ENCODE measurements around the gene PRKN. TPM values are rescaled to one million over a fixed set of nuclear protein-coding genes. Genes with fewer than 3 reads are reported as not detected.

Gene PRKN
- total RNA-seq, 1 donor from 2014 or later: 1.3 TPM

- DNase-seq (ENCODE audit: low read depth) (no peak), FAIRE-seq (no peak)
- TF ChIP-seq EZH2 (IDR thresholded peaks at IDR 0.05; ENCODE audit: insufficient read depth, low read length): no peak
- TF ChIP-seq CTCF (IDR thresholded peaks at IDR 0.05; ENCODE audit: insufficient read depth, low read depth, low read length): no peak
- H3K4me1 Mint-ChIP-seq (ENCODE audit: low read depth, unreplicated experiment): no peaks in the 10 kb centered on the region
- Histone ChIP-seq H3K4me2 (ENCODE audit: low read length) (no peak overlapping the region), H2AFZ (ENCODE audit: low read depth, low read length) (no peak overlapping the region), H3K79me2 (ENCODE audit: insufficient read depth, low read length) (no peaks in the 10 kb centered on the region), H3K9me3 (ENCODE audit: insufficient read depth, low read depth, low read length) (no peaks in the 10 kb centered on the region), H3K4me1 (ENCODE audit: insufficient read depth, low read length) (no peaks in the 10 kb centered on the region), H3K27me3 (ENCODE audit: insufficient read depth, low read length) (no peaks in the 10 kb centered on the region), H3K4me3 (ENCODE audit: insufficient read depth, low read depth, low read length) (no peak overlapping the region), H3K9ac (ENCODE audit: low read length) (no peak overlapping the region), H4K20me1 (ENCODE audit: insufficient read depth, low read length) (no peaks in the 10 kb centered on the region), H3K27ac (ENCODE audit: low read depth, low read length) (no peak overlapping the region), H3K36me3 (ENCODE audit: insufficient read depth, low read length) (no peaks in the 10 kb centered on the region)
- H3K27me3 Mint-ChIP-seq (ENCODE audit: low read depth, unreplicated experiment): no peaks in the 10 kb centered on the region
- H3K27ac Mint-ChIP-seq (ENCODE audit: unreplicated experiment): no peak overlapping the region
- H3K4me3 Mint-ChIP-seq (ENCODE audit: unreplicated experiment): no peak overlapping the region
- H3K9me3 Mint-ChIP-seq (ENCODE audit: unreplicated experiment): no peaks in the 10 kb centered on the region
- no peaks in the 10 kb centered on the region for H3K36me3 Mint-ChIP-seq (ENCODE audit: low read depth, unreplicated experiment)
Measured at GRCh38 chr6:162605881-162606280, 121.7 kb downstream of the PRKN start.

- no peaks in the 10 kb centered on the region for H3K4me1 ChIP-seq (ENCODE audit: insufficient read depth, low read length)
- DNase-seq (ENCODE audit: low read depth): no peak
- no peaks in the 10 kb centered on the region for H3K9me3 ChIP-seq (ENCODE audit: insufficient read depth, low read depth, low read length)
- no peak overlapping the region for H3K4me2 ChIP-seq (ENCODE audit: low read length)
- no peak overlapping the region for H3K9ac ChIP-seq (ENCODE audit: low read length)
- no peak overlapping the region for H3K4me3 ChIP-seq (ENCODE audit: insufficient read depth, low read depth, low read length)
- H3K36me3 ChIP-seq (ENCODE audit: insufficient read depth, low read length): no peaks in the 10 kb centered on the region
- TF ChIP-seq CTCF (IDR thresholded peaks at IDR 0.05; ENCODE audit: insufficient read depth, low read depth, low read length): no peak
- no peak for TF ChIP-seq EZH2 (IDR thresholded peaks at IDR 0.05; ENCODE audit: insufficient read depth, low read length)
- H3K4me3 Mint-ChIP-seq (ENCODE audit: unreplicated experiment): no peak overlapping the region
- no peaks in the 10 kb centered on the region for H4K20me1 ChIP-seq (ENCODE audit: insufficient read depth, low read length)
- no peaks in the 10 kb centered on the region for H3K9me3 Mint-ChIP-seq (ENCODE audit: unreplicated experiment)
- H2AFZ ChIP-seq (ENCODE audit: low read depth, low read length): no peak overlapping the region
- no peaks in the 10 kb centered on the region for H3K27me3 Mint-ChIP-seq (ENCODE audit: low read depth, unreplicated experiment)
- no peaks in the 10 kb centered on the region for H3K79me2 ChIP-seq (ENCODE audit: insufficient read depth, low read length)
- H3K36me3 Mint-ChIP-seq (ENCODE audit: low read depth, unreplicated experiment): no peaks in the 10 kb centered on the region
- no peak overlapping the region for H3K27ac Mint-ChIP-seq (ENCODE audit: unreplicated experiment)
- no peaks in the 10 kb centered on the region for H3K4me1 Mint-ChIP-seq (ENCODE audit: low read depth, unreplicated experiment)
- no peaks in the 10 kb centered on the region for H3K27me3 ChIP-seq (ENCODE audit: insufficient read depth, low read length)
- no peak for FAIRE-seq
- no peak overlapping the region for H3K27ac ChIP-seq (ENCODE audit: low read depth, low read length)
Measured at GRCh38 chr6:162603231-162604015, 124.1 kb downstream of the PRKN start.

GRCh38 chr6:162602759-162603158, 124.8 kb downstream of the PRKN start:
- Histone ChIP-seq H2AFZ (ENCODE audit: low read depth, low read length) (no peak overlapping the region), H3K27ac (ENCODE audit: low read depth, low read length) (no peak overlapping the region), H4K20me1 (ENCODE audit: insufficient read depth, low read length) (no peaks in the 10 kb centered on the region), H3K27me3 (ENCODE audit: insufficient read depth, low read length) (no peaks in the 10 kb centered on the region), H3K79me2 (ENCODE audit: insufficient read depth, low read length) (no peaks in the 10 kb centered on the region), H3K4me3 (ENCODE audit: insufficient read depth, low read depth, low read length) (no peak overlapping the region), H3K4me2 (ENCODE audit: low read length) (no peak overlapping the region), H3K4me1 (ENCODE audit: insufficient read depth, low read length) (no peaks in the 10 kb centered on the region), H3K36me3 (ENCODE audit: insufficient read depth, low read length) (no peaks in the 10 kb centered on the region), H3K9me3 (ENCODE audit: insufficient read depth, low read depth, low read length) (no peaks in the 10 kb centered on the region), H3K9ac (ENCODE audit: low read length) (no peak overlapping the region)
- no peaks in the 10 kb centered on the region for H3K9me3 Mint-ChIP-seq (ENCODE audit: unreplicated experiment)
- H3K36me3 Mint-ChIP-seq (ENCODE audit: low read depth, unreplicated experiment): no peaks in the 10 kb centered on the region
- H3K4me1 Mint-ChIP-seq (ENCODE audit: low read depth, unreplicated experiment): no peaks in the 10 kb centered on the region
- no peak for TF ChIP-seq EZH2 (IDR thresholded peaks at IDR 0.05; ENCODE audit: insufficient read depth, low read length)
- no peak for TF ChIP-seq CTCF (IDR thresholded peaks at IDR 0.05; ENCODE audit: insufficient read depth, low read depth, low read length)
- FAIRE-seq: no peak
- no peak for DNase-seq (ENCODE audit: low read depth)
- H3K27me3 Mint-ChIP-seq (ENCODE audit: low read depth, unreplicated experiment): no peaks in the 10 kb centered on the region
- no peak overlapping the region for H3K4me3 Mint-ChIP-seq (ENCODE audit: unreplicated experiment)
- no peak overlapping the region for H3K27ac Mint-ChIP-seq (ENCODE audit: unreplicated experiment)
